ENCODE results near the gene GRIN3A.

The GRIN3A gene

GRCh38 chr9:101738566-101739183, at the start of gene GRIN3A:
TSS of gene GRIN3A (minus strand) at chr9:101738647. CDS start at chr9:101737979, 668 bp downstream.
- DNase-seq (ENCODE audit: low read depth) = no peak
- no peak within 1 kb of the TSS for H3K4me3 ChIP-seq (ENCODE audit: low read depth, low read length)
- TF ChIP-seq CTCF (IDR thresholded peaks at IDR 0.05; ENCODE audit: low read depth, low read length, missing control alignments) = no peak

GRCh38 chr9:101787891-101788290, 49.4 kb upstream of the GRIN3A start:
- DNase-seq (ENCODE audit: low read depth) = no peak
- TF ChIP-seq CTCF (IDR thresholded peaks at IDR 0.05; ENCODE audit: low read depth, low read length, missing control alignments) = no peak
- H3K4me3 ChIP-seq (ENCODE audit: low read depth, low read length) = no peak overlapping the region

- DNase-seq (ENCODE audit: low read depth) = no peak
- no peak overlapping the region for H3K4me3 ChIP-seq (ENCODE audit: low read depth, low read length)
- no peak for TF ChIP-seq CTCF (IDR thresholded peaks at IDR 0.05; ENCODE audit: low read depth, low read length, missing control alignments)
These were observed 39.9 kb upstream of the GRIN3A start for GRCh38 chr9:101778332-101778731.

- no peak for TF ChIP-seq CTCF (IDR thresholded peaks at IDR 0.05; ENCODE audit: low read depth, low read length, missing control alignments)
- H3K4me3 ChIP-seq (ENCODE audit: low read depth, low read length) = no peak overlapping the region
- no peak for DNase-seq (ENCODE audit: low read depth)
These were observed 26.0 kb upstream of the GRIN3A start for GRCh38 chr9:101764472-101764871.

- no peak for DNase-seq (ENCODE audit: low read depth)
- no peak for TF ChIP-seq CTCF (IDR thresholded peaks at IDR 0.05; ENCODE audit: low read depth, low read length, missing control alignments)
- no peak overlapping the region for H3K4me3 ChIP-seq (ENCODE audit: low read depth, low read length)
These were observed 20.0 kb upstream of the GRIN3A start for GRCh38 chr9:101758304-101758930.

- H3K4me3 ChIP-seq (ENCODE audit: low read depth, low read length) = no peak overlapping the region
- no peak for TF ChIP-seq CTCF (IDR thresholded peaks at IDR 0.05; ENCODE audit: low read depth, low read length, missing control alignments)
- no peak for DNase-seq (ENCODE audit: low read depth)
These were observed 15.3 kb upstream of the GRIN3A start for GRCh38 chr9:101753716-101754115.

- H3K4me3 ChIP-seq (ENCODE audit: low read depth, low read length) = no peak overlapping the region
- DNase-seq (ENCODE audit: low read depth) = no peak
- TF ChIP-seq CTCF (IDR thresholded peaks at IDR 0.05; ENCODE audit: low read depth, low read length, missing control alignments) = no peak
These were observed 13.4 kb upstream of the GRIN3A start for GRCh38 chr9:101751895-101752294.
